Keratinocyte (primary cell): ENCODE data around the gene ATF5.

Experiments
- EZH2 ChIP-seq: IDR thresholded peaks from one replicate; pipeline ENCODE4 v1.6.1; 2012; ENCODE audit warnings: inconsistent platforms, mild to moderate bottlenecking, low read length, moderate library complexity
- TF ChIP-seq, protein P1 (sequence below), 3 experiments: IDR thresholded peaks in 1 of 3; conservative IDR thresholded peaks in 1 of 3; optimal IDR thresholded peaks in 1 of 3; 2 replicates in 2 of 3; 3 replicates in 1 of 3; pipeline versions ENCODE3 to v1.5.1; 2011; ENCODE audit warnings: low read length in 3 of 3, mild to moderate bottlenecking in 3 of 3, moderate library complexity in 2 of 3, control low read depth in 1 of 3, inconsistent platforms in 1 of 3; ENCODE audit not compliant: insufficient read depth in 2 of 3; ENCODE audit errors: extremely low read depth in 1 of 3

GRCh38 chr19:49977076-49977475 lies 48.1 kb downstream of the ATF5 start:
- TF ChIP-seq, protein P1, sequence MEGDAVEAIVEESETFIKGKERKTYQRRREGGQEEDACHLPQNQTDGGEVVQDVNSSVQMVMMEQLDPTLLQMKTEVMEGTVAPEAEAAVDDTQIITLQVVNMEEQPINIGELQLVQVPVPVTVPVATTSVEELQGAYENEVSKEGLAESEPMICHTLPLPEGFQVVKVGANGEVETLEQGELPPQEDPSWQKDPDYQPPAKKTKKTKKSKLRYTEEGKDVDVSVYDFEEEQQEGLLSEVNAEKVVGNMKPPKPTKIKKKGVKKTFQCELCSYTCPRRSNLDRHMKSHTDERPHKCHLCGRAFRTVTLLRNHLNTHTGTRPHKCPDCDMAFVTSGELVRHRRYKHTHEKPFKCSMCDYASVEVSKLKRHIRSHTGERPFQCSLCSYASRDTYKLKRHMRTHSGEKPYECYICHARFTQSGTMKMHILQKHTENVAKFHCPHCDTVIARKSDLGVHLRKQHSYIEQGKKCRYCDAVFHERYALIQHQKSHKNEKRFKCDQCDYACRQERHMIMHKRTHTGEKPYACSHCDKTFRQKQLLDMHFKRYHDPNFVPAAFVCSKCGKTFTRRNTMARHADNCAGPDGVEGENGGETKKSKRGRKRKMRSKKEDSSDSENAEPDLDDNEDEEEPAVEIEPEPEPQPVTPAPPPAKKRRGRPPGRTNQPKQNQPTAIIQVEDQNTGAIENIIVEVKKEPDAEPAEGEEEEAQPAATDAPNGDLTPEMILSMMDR (optimal IDR thresholded peaks at IDR 0.05 in 1 of 3, IDR thresholded peaks at IDR 0.05 in 1 of 3, conservative IDR thresholded peaks at IDR 0.05 in 1 of 3; ENCODE audit: extremely low read depth in 1 of 3, insufficient read depth in 2 of 3, low read length in 3 of 3) = no peak
- no peak for TF ChIP-seq EZH2
